A549 (cell line): ENCODE results near the gene OTUD3. TPM values are rescaled to one million over a fixed set of nuclear protein-coding genes. Genes with fewer than 3 reads are reported as not detected.

Experiments used
- ATAC-seq, 2 experiments: fragments of 200-7000 bp in 1 of 2; fragments of >200 bp in 1 of 2; cut with Nextera tagmentation in 1 of 2; cut with Tn5 transposase in 1 of 2; 3 replicates each; pipeline versions ENCODE4 v1.8.0 to v1.9.1; 2018 to 2020; ENCODE audit warnings: mild to moderate bottlenecking in 1 of 2, moderate library complexity in 1 of 2
- CTCF ChIA-PET: fragments of 300-600 bp; sonication (Branson Sonifier 250); formaldehyde crosslinking; extraction: SDS; loops from one replicate; lab custom pipeline; 2021; ENCODE audit warnings: antibody characterized with exemption, inconsistent platforms; lab: Yijun Ruan, JAX
- POLR2A ChIA-PET: fragments of 350-600 bp; formaldehyde crosslinking; extraction: SDS; loops from one replicate; lab custom pipeline; 2021; ENCODE audit warnings: antibody characterized with exemption, inconsistent platforms; lab: Yijun Ruan, JAX
- DNase-seq, 2 experiments: peaks; one replicate each; pipeline versions ENCODE4 v3.0.0 to v3.0.0-alpha.2; 2011 to 2016; ENCODE audit warnings: low read depth in 1 of 2, low spot score in 1 of 2
- FAIRE-seq: peaks from 2 replicates; lab custom pipeline; 2011; peaks lifted over from hg19 to GRCh38; lab: Jason Lieb, UNC
- H3K27ac ChIP-seq, 2 experiments: fragments of >200 bp; sonication (Bioruptor Twin); formaldehyde crosslinking; 3 replicates each; pipeline ENCODE4 v1.5.1; 2016 to 2017
- H3K4me1 ChIP-seq: fragments of >200 bp; sonication (Bioruptor Twin); formaldehyde crosslinking; 3 replicates; pipeline ENCODE4 v1.6.1; 2016
- H3K4me2 ChIP-seq: fragments of >200 bp; sonication (Bioruptor Twin); formaldehyde crosslinking; 3 replicates; pipeline ENCODE4 v1.6.1; 2016
- H3K4me3 ChIP-seq: fragments of >200 bp; sonication (Bioruptor Twin); formaldehyde crosslinking; 3 replicates; pipeline ENCODE4 v1.5.1; 2016
- H3K9me3 ChIP-seq: fragments of >200 bp; sonication (Bioruptor Twin); formaldehyde crosslinking; 3 replicates; pipeline ENCODE4 v1.6.1; 2016
- ATOH8 ChIP-seq: fragments of 250-450 bp; sonication (Bioruptor Pico); IDR thresholded peaks from 2 replicates; pipeline ENCODE4 v1.5.0; 2020; ENCODE audit warnings: low read depth, mild to moderate bottlenecking, moderate library complexity
- BCL3 ChIP-seq: fragments of >200 bp; sonication (Bioruptor Twin); formaldehyde crosslinking; IDR thresholded peaks from 3 replicates; pipeline ENCODE4 v1.6.1; 2016
- CBX8 ChIP-seq: fragments of 200-600 bp; sonication (generic); IDR thresholded peaks from 2 replicates; pipeline ENCODE4 v1.6.1; 2016
- CHD2 ChIP-seq: fragments of 150-350 bp; IDR thresholded peaks from 2 replicates; pipeline ENCODE4 v1.6.1; 2014; ENCODE audit warnings: low read length; ENCODE audit not compliant: partially characterized antibody
- CTCF ChIP-seq: fragments of >200 bp; sonication (Bioruptor Twin); formaldehyde crosslinking; IDR thresholded peaks from 3 replicates; pipeline ENCODE4 v1.5.1; 2016
- FOSB ChIP-seq: fragments of 250-450 bp; sonication (Bioruptor Pico); IDR thresholded peaks from 2 replicates; pipeline ENCODE4 v1.5.0; 2020; ENCODE audit warnings: mild to moderate bottlenecking, moderate library complexity
- HDAC2 ChIP-seq: fragments of 200-600 bp; sonication (generic); IDR thresholded peaks from 2 replicates; pipeline ENCODE4 v1.6.1; 2016
- HEYL ChIP-seq: fragments of 250-450 bp; sonication (Bioruptor Pico); IDR thresholded peaks from 2 replicates; pipeline ENCODE4 v1.8.0; 2021; ENCODE audit warnings: mild to moderate bottlenecking, moderate library complexity
- HMGXB4 ChIP-seq: fragments of 250-450 bp; sonication (Bioruptor Pico); IDR thresholded peaks from 2 replicates; pipeline ENCODE4 v1.5.0; 2021; ENCODE audit warnings: mild to moderate bottlenecking, moderate library complexity, borderline replicate concordance
- HOXB13 ChIP-seq: fragments of 250-450 bp; sonication (Bioruptor Pico); IDR thresholded peaks from 2 replicates; pipeline ENCODE4 v1.5.0; 2020; ENCODE audit warnings: low read depth, mild to moderate bottlenecking, moderate library complexity
- HOXB5 ChIP-seq: fragments of 250-450 bp; sonication (Bioruptor Pico); IDR thresholded peaks from 2 replicates; pipeline ENCODE4 v1.5.0; 2020; ENCODE audit warnings: mild to moderate bottlenecking, moderate library complexity
- JUNB ChIP-seq: fragments of >200 bp; sonication (Bioruptor Twin); formaldehyde crosslinking; IDR thresholded peaks from 2 replicates; pipeline ENCODE4 v1.6.1; 2016
- KDM1A ChIP-seq: fragments of 200-600 bp; sonication (generic); IDR thresholded peaks from 2 replicates; pipeline ENCODE4 v1.6.1; 2016; ENCODE audit warnings: low read depth, mild to moderate bottlenecking
- KDM5A ChIP-seq: fragments of 200-600 bp; sonication (generic); IDR thresholded peaks from 2 replicates; pipeline ENCODE4 v1.6.1; 2016; ENCODE audit warnings: antibody characterized with exemption, mild to moderate bottlenecking
- MYC ChIP-seq: IDR thresholded peaks from 2 replicates; pipeline ENCODE4 v1.6.1; 2012; ENCODE audit warnings: mild to moderate bottlenecking, inconsistent platforms, low read length, improper control_type of control experiment, borderline replicate concordance
- NR3C1 ChIP-seq: fragments of >200 bp; sonication (Bioruptor Twin); formaldehyde crosslinking; IDR thresholded peaks from 3 replicates; pipeline ENCODE4 v1.6.1; 2017
- PHF8 ChIP-seq: fragments of 200-600 bp; sonication (generic); IDR thresholded peaks from 2 replicates; pipeline ENCODE4 v1.6.1; 2016; ENCODE audit warnings: low read depth, mild to moderate bottlenecking, antibody characterized with exemption, moderate library complexity, borderline replicate concordance
- POLR2A ChIP-seq: IDR thresholded peaks from 2 replicates; pipeline ENCODE4 v1.6.1; 2012; ENCODE audit warnings: mild to moderate bottlenecking, low read length
- POLR2AphosphoS2 ChIP-seq: conservative IDR thresholded peaks from 2 replicates; pipeline ENCODE4 v1.6.1; 2012; ENCODE audit warnings: low read length, improper control_type of control experiment, inconsistent platforms
- RFX5 ChIP-seq: fragments of 450-650 bp; IDR thresholded peaks from 2 replicates; pipeline ENCODE4 v1.7.1; 2014; ENCODE audit warnings: antibody characterized with exemption, mild to moderate bottlenecking, moderate library complexity
- RNF2 ChIP-seq: fragments of 200-600 bp; sonication (generic); IDR thresholded peaks from 2 replicates; pipeline ENCODE4 v1.6.1; 2016; ENCODE audit warnings: low read depth, mild to moderate bottlenecking, antibody characterized with exemption, moderate library complexity, borderline replicate concordance
- SMC3 ChIP-seq: fragments of >200 bp; sonication (Bioruptor Twin); formaldehyde crosslinking; IDR thresholded peaks from 3 replicates; pipeline ENCODE4 v1.6.1; 2018; ENCODE audit warnings: inconsistent platforms
- USF2 ChIP-seq: fragments of 450-650 bp; IDR thresholded peaks from 2 replicates; pipeline ENCODE4 v1.6.1; 2014; ENCODE audit warnings: antibody characterized with exemption
- ZFP36 ChIP-seq: fragments of 450-650 bp; IDR thresholded peaks from 2 replicates; pipeline ENCODE4 v1.6.1; 2014; ENCODE audit warnings: borderline replicate concordance; ENCODE audit not compliant: partially characterized antibody
- ZNF302 ChIP-seq: fragments of 250-450 bp; sonication (Bioruptor Pico); IDR thresholded peaks from 2 replicates; pipeline ENCODE4 v1.9.0; 2021; ENCODE audit warnings: inconsistent platforms, mild to moderate bottlenecking, moderate library complexity
- WGBS: methylation state at CpG from one replicate; pipeline ENCODE4 v1.1.6; 2017; ENCODE audit errors: missing lambda C conversion rate; 5-methylcytosine and 5-hydroxymethylcytosine counted together
- polyA plus RNA-seq, 4 experiments: library from polyadenylated mRNA; depleted of rRNA in 3 of 4; stranded (reverse); fragments of >200 nt; fragmentation: RNase III in 1 of 4; extraction: RNeasy Plus Mini Kit Qiagen cat#74134 plus additional on column Dnase treatment in 1 of 4; gene quantifications; 2 replicates in 3 of 4; 3 replicates in 1 of 4; pipeline ENCODE4 v1.2.3, GENCODE V29; 2011 to 2017

Gene OTUD3
- polyA plus RNA-seq, 2 of the 4 experiments (the other 2 are of a cell fraction): 3.5 to 4.9 TPM

- no peak for FAIRE-seq
Observed at GRCh38 chr1:19942657-19943056, 60.5 kb downstream of the OTUD3 start.

GRCh38 chr1:19945914-19946313 is 63.7 kb downstream of the OTUD3 start:
- TF ChIP-seq CBX8: no peak
- TF ChIP-seq HEYL: no peak
- TF ChIP-seq CHD2: no peak
- TF ChIP-seq RFX5: no peak
- TF ChIP-seq SMC3: no peak
- no peak for TF ChIP-seq HDAC2
- TF ChIP-seq PHF8: no peak
- TF ChIP-seq NR3C1: no peak
- no peak for TF ChIP-seq BCL3
- no peak for TF ChIP-seq KDM1A
- TF ChIP-seq ATOH8 (CRISPR knock-in tag): no peak
- TF ChIP-seq RNF2: no peak
- no peak for TF ChIP-seq USF2
- TF ChIP-seq CTCF: no peak
- TF ChIP-seq JUNB: no peak
- no peak for TF ChIP-seq HOXB5 (CRISPR knock-in tag)
- no peak for TF ChIP-seq POLR2AphosphoS2
- no peak overlapping the region for H3K4me2 ChIP-seq
- ATAC-seq (no peak), FAIRE-seq (no peak), DNase-seq (no peak)
- 0% methylated on average over 2 of the region's 2 CpGs for WGBS
- POLR2A ChIA-PET: interaction anchor here (0.6 kb wide), 1 partner anchor 187 kb away, joined by 3 read pairs; no protein-coding TSS in a partner anchor
- H3K9me3 ChIP-seq: no peaks in the 10 kb centered on the region; the same call in 2 of the 3 replicates
- CTCF ChIA-PET: interaction anchor here (0.5 to 1.2 kb wide), 2 partner anchors 28 to 642 kb away, joined by 3 to 5 read pairs; no protein-coding TSS in a partner anchor
- no peak overlapping the region for H3K27ac ChIP-seq
- no peaks in the 10 kb centered on the region for H3K4me1 ChIP-seq
- H3K4me3 ChIP-seq: no peak overlapping the region

More at GRCh38 chr1:19942657-19943056, 60.5 kb downstream of the OTUD3 start:
- no peak overlapping the region for H3K4me2 ChIP-seq
- no peak for ATAC-seq
- CTCF ChIA-PET: no interaction called here
- TF ChIP-seq HOXB13: no peak
- TF ChIP-seq POLR2A: no peak
- no peak for TF ChIP-seq HMGXB4
- TF ChIP-seq FOSB (CRISPR knock-in tag): no peak
- no peak for TF ChIP-seq MYC
- TF ChIP-seq ZNF302 (CRISPR knock-in tag): no peak
- no peak for TF ChIP-seq KDM5A
- no peak for TF ChIP-seq ZFP36
- TF ChIP-seq, all 56 proteins: peak for 0
- 49% methylated on average over 2 of the region's 2 CpGs for WGBS
- POLR2A ChIA-PET: no interaction called here
- no peak overlapping the region for H3K27ac ChIP-seq
- no peaks in the 10 kb centered on the region; the same call in 2 of the 3 replicates for H3K9me3 ChIP-seq
- DNase-seq: no peak
- no peak overlapping the region for H3K4me3 ChIP-seq
- H3K4me1 ChIP-seq: no peaks in the 10 kb centered on the region
